ENCODE data around the gene NEUROG2. TPM values are rescaled to one million over a fixed set of nuclear protein-coding genes. Genes with fewer than 3 reads are reported as not detected.
"Not testable (repeated sequence)": the region's sequence is repeated elsewhere in the genome, so short reads cannot be mapped to it uniquely, and the experiment has no call there.

Gene NEUROG2
- not detected in 2 replicates for total RNA-seq (2014; rRNA removed; shearing (Covaris generic))

DNA sequence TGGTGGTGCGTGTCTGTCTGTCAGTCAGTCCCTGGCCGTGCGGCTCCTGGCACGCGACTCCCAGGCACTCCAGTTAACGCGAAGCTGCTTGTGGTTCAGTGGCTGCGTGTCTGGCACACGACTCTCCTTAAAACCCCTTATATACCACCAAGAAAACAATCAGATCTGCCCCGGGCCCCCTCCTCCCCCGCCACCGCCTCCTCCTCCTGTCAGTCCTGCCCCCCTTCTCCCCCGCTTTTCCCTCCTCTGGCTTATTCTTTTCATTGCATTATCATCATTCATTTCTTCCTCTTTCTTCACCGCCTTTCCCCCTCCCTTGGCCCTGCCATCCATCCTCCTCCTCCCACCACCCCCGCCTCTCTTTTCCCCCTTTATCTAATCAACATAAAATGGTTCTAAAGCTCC, at the start of gene NEUROG2:
NEUROG2 (minus strand) TSS at position 115 of the 405 bp plus-strand sequence. CDS start 705 bp downstream, outside the sequence.
- DNase-seq (ENCODE audit: low spot score), result no peak
- in situ Hi-C loops (cut with HindIII; ENCODE audit: low sequenced_read_pairs), result no loop called here

DNA sequence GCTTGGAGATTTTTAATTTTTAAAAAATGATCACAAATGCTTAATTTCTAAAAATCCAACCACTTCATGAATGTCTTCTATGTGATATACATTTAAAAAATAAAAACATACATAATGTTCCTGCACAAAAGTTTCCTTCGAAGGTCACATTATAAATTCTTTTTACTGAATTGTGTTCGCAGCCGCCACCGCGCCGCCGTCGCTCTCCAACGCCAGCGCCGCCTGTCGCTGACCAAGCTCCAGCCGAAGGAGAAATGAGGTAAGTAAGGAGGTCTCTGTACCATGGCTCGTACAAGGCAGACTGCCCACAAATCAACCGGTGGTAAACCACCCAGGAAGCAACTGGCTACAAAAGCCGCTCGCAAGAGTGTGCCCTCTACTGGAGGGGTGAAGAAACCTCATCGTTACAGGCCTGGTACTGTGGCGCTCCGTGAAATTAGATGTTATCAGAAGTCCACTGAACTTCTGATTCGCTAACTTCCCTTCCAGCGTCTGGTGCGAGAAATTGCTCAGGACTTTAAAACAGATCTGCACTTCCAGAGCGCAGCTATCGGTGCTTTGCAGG, 48.8 kb upstream of the NEUROG2 start:
- no peak for DNase-seq (ENCODE audit: low spot score)
- in situ Hi-C loops (cut with HindIII; ENCODE audit: low sequenced_read_pairs), result no loop called here

DNA sequence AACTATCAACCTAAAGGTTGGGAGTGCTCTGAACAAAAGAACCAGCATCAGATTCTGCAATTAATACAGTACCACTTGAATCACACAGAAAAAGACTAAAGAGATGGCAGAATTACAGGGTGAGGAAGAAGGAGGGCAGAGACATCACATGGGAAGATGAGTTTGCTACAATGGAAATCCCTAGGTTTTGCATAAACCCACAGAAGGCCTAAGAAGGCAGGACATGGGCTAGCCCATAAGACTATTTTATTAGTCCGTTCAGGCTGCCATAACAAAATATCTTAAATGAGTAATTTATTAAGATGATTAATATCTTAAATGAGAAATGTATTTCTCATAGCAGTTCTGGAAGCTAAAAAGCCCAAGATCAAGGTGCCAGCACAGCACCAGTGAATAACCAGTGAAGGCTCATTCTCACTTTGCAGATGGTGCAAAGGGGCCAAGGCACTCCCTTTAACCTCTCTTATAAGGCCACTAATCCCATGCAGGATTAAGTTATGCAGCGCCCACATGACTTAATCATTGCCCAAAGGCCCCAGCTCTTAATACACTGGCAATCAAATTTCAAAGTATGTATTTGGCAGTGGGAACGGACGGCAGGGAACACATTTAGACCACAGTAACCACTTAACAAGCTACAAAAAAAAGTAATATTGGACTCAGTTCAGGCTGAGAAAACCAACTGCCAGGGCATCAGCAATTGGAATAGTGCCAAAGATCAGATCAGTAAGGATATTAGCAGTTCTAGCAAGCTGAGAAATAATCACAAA, 47.6 kb upstream of the NEUROG2 start:
- no peak for DNase-seq (ENCODE audit: low spot score)
- in situ Hi-C loops (cut with HindIII; ENCODE audit: low sequenced_read_pairs), result no loop called here

DNA sequence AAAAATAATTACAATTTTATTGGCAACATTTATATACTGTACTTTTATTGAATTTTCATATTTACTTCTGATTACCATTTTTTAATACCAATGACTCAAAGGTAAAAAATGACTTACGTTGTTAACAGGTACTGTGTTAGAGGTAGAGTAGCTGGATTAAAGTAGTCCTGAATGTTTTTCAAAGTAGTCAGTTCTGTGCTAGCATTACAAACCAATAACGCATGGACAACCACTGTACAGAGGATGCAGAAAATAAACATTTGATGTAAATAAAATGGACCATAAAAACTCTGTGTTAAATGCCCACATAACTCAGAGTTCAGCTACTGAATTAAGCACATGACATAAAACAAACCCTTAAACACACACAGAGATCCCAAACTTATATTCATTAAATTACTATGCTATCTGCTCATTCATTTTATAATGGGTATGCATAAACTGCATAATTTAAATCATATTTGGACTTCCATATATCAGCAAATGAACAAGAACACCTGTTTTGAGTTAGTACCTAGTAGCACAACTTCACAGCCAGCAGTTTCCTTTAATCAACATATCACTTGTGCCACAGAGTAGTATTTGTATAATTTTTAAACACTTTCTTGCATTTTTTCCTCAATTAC, 46.4 kb upstream of the NEUROG2 start:
- no peak for DNase-seq (ENCODE audit: low spot score)
- in situ Hi-C loops (cut with HindIII; ENCODE audit: low sequenced_read_pairs), result no loop called here

DNA sequence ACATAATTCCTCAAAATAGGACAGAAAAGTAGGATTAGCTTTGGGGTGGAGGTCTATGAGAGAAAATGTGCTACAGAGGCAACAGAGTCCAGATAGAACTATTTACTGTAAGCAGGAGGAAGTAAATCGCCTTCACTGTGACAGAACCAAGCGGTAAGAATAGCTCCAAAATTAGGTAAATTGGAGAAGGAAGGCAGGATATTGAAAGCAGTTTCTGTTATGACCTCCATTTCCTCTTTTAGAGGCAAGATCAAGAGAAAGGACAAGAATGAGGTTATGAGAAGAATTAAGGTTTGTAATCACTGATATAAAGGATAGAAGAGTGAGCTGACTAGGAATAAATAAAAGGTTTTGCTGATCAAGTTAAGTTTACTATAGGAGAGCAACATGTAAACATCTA, 44.1 kb upstream of the NEUROG2 start:
- DNase-seq (ENCODE audit: low spot score), result no peak
- in situ Hi-C loops (cut with HindIII; ENCODE audit: low sequenced_read_pairs), result no loop called here

DNA sequence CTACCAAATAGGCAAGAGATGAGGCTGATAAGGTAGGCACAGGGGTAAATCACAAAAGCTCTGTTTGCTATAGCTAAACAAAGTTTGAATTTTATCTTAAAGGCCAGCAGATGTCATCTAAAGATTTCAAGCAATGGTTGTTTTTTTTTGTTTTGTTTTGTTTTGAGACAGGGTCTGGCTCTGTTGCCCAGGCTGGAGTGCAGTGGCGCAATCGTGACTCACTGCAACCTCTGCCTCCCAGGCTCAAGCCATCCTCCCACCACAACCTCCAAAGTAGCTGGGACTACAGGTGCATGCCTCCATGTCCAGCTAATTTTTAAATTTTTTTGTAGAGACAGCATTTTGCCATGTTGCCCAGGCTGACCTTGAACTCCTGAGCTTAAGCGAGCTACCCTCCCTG, 43.1 kb upstream of the NEUROG2 start:
- DNase-seq (ENCODE audit: low spot score), result no peak
- in situ Hi-C loops (cut with HindIII; ENCODE audit: low sequenced_read_pairs), result no loop called here

DNA sequence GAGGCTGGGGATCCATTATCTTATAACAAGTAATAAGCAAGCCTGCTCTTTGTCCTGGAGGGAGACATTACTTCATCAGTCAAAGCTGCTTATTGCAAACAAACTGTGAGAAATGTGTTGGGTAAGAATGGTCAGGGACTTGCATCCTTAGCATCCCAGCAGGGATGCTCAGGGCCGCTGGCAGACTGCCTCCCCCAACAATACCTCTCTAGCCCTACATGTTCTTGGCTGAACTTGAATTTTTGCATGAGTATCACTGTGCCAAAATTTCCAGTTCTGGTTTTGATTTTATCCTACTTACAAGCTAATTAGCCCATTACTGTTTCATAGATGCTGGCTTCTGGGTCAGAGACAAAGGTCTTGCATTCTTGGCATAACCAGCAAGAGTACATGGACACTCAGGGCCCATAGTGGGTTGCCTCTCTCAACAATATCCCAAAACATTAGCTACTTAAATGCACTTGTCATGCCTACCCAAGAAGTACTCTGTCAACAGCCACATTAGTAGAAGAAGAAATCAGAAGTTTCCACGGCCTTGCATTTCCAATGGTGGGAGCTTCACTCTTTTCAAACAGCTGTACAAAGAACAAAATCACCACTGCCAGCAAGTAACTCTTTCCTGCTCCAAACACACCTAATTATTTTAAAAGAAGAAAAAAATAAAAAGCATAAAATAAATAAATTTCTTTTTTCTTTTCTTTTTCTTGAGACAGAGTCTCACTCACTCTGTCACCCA, 41.9 kb upstream of the NEUROG2 start:
- in situ Hi-C loops (cut with HindIII; ENCODE audit: low sequenced_read_pairs), result no loop called here
- no peak for DNase-seq (ENCODE audit: low spot score)

DNA sequence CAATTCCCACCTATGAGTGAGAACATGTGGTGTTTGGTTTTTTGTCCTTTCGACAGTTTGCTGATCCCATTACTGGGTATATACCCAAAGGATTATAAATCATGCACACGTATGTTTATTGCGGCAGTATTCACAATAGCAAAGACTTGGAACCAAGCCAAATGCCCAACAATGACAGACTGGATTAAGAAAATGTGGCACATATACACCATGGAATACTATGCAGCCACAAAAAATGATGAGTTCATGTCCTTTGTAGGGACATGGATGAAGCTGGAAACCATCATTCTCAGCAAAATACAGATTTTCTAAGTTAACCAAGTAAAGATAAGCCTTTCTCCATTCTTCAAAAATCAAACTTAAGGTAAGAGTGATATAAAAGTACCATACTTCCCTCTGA, 38.3 kb upstream of the NEUROG2 start:
- in situ Hi-C loops (cut with HindIII; ENCODE audit: low sequenced_read_pairs); DNase-seq (ENCODE audit: low spot score): not testable (repeated sequence)

DNA sequence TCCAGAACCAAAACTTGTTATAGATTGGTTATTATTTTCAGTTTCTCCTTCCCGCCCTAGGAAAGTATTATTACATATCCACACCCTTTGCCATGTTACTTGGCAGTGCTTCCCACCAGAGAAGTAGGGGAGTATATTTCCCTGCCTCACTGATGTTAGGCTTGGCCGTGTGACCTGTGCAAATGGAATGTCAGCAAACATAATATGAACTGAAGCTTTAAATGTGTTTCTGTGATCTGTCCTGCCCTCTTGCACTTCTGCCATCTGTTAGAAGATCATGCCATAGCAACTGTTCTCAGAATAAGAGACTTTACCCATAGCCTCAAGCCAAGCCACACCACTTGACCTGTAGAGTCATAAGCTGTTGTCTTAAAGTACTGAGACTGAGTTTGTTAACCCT, 36.7 kb upstream of the NEUROG2 start:
- DNase-seq (ENCODE audit: low spot score), result no peak
- in situ Hi-C loops (cut with HindIII; ENCODE audit: low sequenced_read_pairs), result no loop called here

DNA sequence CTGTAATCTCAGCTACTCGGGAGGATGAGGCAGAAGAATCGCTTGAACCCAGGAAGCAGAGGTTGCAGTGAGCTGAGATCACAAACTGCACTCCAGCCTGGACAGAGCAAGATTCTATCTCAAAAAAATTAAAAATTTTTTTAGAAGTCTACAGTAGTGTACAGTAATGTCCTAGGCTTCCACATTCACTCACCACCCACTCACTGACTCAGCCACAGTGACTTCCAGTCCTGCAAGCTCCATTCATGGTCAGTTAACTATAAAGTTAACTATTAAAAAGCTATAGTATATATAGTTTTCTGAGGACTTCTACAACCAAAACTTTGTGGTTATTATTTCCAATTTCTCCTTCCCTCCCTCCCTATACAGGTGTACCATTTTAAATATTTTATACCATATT, 34.7 kb upstream of the NEUROG2 start:
- in situ Hi-C loops (cut with HindIII; ENCODE audit: low sequenced_read_pairs), result no loop called here
- no peak for DNase-seq (ENCODE audit: low spot score)

DNA sequence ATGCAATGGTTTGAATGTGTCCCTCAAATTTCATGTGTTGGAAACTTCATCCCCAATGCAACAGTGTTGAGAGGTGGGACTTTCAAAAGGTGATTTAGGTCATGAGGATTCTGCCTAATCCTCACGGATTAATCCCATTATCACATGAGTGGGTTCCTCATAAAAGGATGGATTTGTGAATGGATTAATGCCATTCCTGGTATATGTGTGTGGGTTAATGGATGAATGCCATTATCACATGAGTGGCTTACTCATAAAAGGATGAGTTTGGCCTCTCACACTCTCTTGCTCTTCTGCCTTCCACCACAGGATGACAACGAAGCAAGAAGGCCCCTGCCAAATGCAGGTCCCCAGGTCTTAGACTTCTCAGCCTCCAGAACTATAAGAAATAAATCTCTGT, 30.5 kb upstream of the NEUROG2 start:
- in situ Hi-C loops (cut with HindIII; ENCODE audit: low sequenced_read_pairs), result no loop called here

DNA sequence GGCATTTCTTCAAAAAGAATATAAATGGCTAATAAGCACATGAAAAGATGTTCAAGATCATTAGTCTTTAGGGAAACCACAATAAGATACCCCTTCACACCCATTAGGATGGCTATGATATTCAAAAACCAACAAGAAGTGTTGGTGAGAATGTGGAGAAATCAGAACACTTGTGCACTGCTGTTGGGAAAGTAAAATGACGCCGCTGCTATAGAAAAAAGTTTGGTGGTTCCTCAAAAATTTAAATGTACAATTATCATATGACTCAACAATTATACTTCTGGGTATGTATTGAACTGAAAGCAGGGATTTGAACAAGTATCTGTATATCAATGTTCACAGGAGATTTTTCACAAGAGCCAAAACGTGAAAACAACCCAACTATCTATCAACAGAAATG, 29.4 kb upstream of the NEUROG2 start:
- in situ Hi-C loops (cut with HindIII; ENCODE audit: low sequenced_read_pairs), result no loop called here
- no peak for DNase-seq (ENCODE audit: low spot score)

More for the DNA sequence above, 30.5 kb upstream of the NEUROG2 start:
- DNase-seq (ENCODE audit: low spot score), result no peak

DNA sequence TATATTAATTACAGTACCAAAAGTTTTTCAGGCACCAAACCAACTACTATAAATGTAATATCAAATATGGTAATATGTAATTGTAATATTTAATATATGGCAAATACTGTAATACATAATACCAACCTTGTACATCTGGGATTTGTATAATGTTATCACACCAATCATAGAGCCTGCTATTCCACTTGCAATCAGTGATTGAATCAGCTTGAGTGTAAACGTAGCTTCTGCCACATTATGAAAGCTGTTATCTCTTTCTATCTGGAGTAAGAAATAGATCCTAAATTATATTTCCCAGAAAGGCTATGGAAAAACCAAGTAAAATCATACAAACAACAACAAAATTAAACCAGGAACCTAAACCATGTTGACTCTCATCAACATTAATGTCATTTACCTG, 24.7 kb upstream of the NEUROG2 start:
- in situ Hi-C loops (cut with HindIII; ENCODE audit: low sequenced_read_pairs), result no loop called here
- no peak for DNase-seq (ENCODE audit: low spot score)

DNA sequence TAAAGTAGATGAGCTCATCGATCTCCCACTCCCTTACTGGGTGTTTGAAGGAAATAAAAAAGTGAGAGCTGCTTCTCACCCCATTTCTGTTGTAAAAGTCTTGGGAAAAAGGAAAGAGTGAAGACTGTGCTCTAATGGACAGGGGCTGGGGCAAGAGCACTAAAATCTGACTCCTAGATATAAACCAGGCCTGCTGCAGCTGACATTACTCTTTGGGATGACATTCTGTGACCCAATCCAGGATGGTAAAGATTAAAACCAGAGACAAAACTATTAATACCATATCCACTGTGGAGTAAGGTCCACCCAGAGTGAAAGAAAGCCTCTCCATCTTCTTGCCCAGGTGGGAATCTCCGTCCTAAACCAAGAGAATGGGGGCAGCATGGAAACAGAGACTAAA, 20.1 kb upstream of the NEUROG2 start:
- in situ Hi-C loops (cut with HindIII; ENCODE audit: low sequenced_read_pairs), result no loop called here
- no peak for DNase-seq (ENCODE audit: low spot score)

DNA sequence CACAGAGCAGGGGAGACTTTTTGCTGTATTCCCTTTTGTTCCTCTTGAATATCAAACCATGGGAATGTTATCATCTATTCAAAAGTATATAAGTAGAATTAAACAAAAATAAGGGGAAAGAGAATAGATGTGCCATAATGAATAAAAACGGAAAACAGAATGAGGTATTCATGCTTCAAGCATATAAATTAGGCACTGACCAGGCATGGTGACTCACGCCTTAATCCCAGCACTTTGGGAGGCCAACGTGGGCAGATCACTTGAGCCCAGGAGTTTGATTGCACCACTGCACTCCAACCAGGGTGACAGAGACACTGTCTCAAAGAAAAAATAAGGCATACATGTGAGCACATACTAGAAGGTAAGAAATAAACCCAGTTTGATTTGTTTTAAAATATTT, 16.3 kb upstream of the NEUROG2 start:
- DNase-seq (ENCODE audit: low spot score), result no peak
- in situ Hi-C loops (cut with HindIII; ENCODE audit: low sequenced_read_pairs), result no loop called here

DNA sequence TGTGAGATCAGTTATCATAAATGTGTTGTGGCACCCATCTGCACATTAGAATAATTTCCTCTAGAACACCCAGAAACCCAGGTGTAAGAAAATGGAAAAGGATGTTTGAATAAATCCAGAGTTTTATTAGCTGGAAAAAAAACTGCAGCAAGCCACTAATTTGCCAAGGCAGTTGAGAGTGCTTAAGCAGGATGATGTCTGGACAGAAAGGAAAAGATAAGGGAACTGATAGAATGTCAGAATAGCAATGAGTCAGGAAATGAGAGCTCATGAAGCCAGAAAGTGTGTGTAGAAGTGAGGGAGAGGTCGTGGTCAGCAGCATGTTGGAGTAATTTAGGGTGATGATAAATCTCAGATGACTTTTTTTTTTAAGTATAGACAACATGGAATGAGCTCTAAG, 15.2 kb upstream of the NEUROG2 start:
- in situ Hi-C loops (cut with HindIII; ENCODE audit: low sequenced_read_pairs), result no loop called here
- DNase-seq (ENCODE audit: low spot score), result no peak

DNA sequence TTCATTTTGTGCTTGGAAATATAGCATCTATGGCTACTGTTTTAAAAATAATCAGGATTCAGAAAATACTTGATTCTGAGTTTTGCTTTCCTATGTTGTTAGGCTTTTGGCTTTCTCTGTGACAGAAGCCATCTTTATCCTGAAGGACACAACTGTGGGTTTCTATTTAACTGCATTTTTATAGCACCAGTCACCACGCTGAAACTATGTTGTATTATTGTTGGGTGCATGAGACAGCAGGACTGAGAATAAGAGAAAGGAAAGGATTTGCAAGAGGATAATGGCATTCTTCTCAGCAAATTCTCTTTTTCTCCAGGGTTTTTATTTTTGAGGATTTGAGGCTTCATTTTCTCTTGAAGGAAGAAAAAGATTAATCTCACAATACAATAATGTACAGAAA, 10.1 kb upstream of the NEUROG2 start:
- in situ Hi-C loops (cut with HindIII; ENCODE audit: low sequenced_read_pairs), result no loop called here

DNA sequence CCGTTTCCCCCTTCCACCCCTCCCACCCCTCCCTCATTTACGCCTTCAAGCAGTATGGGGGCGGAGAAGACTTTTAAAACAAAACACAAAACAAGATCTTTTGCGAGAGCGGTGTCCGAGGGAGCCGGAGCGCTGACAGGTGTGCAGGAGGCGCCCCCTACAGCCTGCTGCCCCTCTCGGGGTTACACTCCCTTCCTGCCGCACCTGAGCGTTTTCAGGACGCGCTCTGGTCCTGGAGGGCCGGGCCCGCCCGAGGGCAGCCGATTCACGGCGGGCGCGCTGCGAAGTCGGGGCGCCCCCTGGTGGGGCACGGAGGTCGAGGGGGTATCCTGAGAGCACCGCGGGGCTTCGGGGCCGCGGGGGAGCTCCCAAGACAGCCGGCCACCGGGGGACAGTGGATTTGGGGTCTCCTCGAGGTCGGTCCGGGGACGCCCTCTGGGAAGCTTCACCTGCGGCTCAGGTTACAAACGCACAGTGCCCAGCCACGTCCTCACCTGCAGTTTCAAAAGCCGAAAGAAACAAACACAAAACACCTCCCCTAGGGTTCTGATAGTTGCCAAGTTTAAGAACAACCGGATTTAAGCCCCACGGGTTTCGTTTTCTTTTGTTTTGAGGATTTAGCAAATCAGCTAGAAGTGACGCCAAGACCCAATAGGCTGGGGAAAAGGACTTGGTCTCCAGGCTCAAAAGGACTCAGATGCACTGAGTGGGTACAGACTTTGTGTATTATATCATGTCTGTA, 8.0 kb upstream of the NEUROG2 start:
- no peak for DNase-seq (ENCODE audit: low spot score)
- in situ Hi-C loops (cut with HindIII; ENCODE audit: low sequenced_read_pairs), result no loop called here

More for the DNA sequence above, 10.1 kb upstream of the NEUROG2 start:
- no peak for DNase-seq (ENCODE audit: low spot score)

DNA sequence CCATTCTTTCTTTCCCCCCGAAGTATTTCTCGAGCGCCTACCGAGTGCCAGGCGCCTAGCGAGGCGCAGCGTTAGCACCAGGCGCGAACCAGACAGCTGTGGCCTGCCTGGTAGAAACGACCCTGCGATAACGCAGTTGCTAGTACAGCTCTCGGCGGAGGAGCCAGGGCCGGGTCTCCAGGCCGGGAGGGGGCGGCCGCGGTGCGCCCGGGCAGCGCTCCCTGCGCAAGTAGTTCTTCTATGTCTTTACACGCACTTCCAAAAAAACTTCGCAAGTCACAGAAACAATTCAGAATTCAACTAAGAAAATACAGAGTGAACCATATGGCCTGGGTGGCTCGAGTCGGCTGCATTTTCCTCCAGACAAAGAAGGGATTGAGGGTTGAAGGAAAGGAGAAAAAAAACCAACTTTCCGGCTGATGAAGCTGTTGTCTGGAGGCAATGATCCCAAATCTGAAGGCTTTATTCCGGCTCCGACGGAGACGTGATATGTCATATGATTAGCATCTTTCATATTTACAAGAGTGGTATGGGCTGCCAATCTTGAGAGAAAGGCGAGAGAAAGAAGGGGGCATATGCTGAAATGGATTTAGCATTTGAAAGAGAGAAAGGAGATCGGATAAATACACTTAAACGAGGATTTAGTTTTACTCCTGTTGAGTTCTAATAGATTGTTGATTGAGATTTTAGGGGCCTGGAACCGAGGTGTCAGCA, 7.2 kb upstream of the NEUROG2 start:
- in situ Hi-C loops (cut with HindIII; ENCODE audit: low sequenced_read_pairs), result no loop called here
- DNase-seq (ENCODE audit: low spot score), result no peak
